Ishikawa (cell line): Measurements from ENCODE around the gene ORAI2.

ENCODE experiments used
- CEBPB ChIP-seq: IDR thresholded peaks from 2 replicates; pipeline ENCODE4 v1.6.1; 2012
- FOXM1 ChIP-seq: IDR thresholded peaks from 2 replicates; pipeline ENCODE4 v1.6.1; 2012; ENCODE audit warnings: low read depth, borderline replicate concordance
- MAX ChIP-seq: IDR thresholded peaks from 2 replicates; pipeline ENCODE4 v1.6.1; 2012
- RAD21 ChIP-seq: IDR thresholded peaks from 2 replicates; pipeline ENCODE4 v1.6.1; 2012; ENCODE audit warnings: low read depth
- REST ChIP-seq: IDR thresholded peaks from 2 replicates; pipeline ENCODE4 v1.6.1; 2012; ENCODE audit warnings: low read depth, mild to moderate bottlenecking
- TCF12 ChIP-seq: IDR thresholded peaks from 2 replicates; pipeline ENCODE4 v1.6.1; 2012; ENCODE audit warnings: low read depth

- no peak for TF ChIP-seq CEBPB
- no peak for TF ChIP-seq TCF12
- TF ChIP-seq FOXM1: no peak
- no peak for TF ChIP-seq RAD21
- no peak for TF ChIP-seq REST
- TF ChIP-seq MAX: no peak
Observed at GRCh38 chr7:102463841-102464576, 30.6 kb downstream of the ORAI2 start.
